SIG-M5 treated with dmso at 0.1 percent for 504 hours (cell line): ENCODE data around the gene USP5.
"Not testable (repeated sequence)": the region's sequence is repeated elsewhere in the genome, so short reads cannot be mapped to it uniquely, and the experiment has no call there.

Source experiments
- DNase-seq: peaks from one replicate; lab custom pipeline; 2025; ENCODE audit not compliant: unreplicated experiment; lab: John Stamatoyannopoulos, UW

Gene USP5

GRCh38 chr12:6863033-6863432, 11.1 kb downstream of the USP5 start:
- no peak for DNase-seq

DNA sequence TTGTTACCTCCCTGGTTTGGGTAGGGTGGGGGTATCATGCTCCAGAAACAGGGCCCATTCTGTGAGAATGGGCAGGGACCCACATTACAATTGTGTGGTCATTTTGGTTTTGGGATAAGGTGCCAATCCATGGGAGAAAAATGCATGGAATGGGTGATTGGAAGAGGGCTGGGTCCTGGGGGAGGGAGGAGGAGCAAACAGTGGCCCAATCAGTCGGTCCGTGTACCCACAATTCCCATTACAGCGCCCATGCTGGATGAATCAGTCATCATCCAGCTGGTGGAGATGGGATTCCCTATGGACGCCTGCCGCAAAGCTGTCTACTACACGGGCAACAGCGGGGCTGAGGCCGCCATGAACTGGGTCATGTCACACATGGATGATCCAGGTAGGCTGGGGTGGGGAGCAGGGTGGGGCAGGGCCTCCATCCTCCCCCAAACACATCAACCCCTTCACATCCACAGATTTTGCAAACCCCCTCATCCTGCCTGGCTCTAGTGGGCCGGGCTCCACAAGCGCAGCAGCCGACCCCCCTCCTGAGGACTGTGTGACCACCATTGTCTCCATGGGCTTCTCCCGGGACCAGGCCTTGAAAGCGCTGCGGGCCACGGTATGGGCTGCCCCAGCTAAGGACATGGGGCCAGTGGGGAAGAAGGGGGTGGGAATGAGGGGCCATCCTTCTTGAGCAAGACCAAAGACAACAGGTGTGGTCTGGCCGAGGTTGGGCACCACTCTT, 11.8 kb downstream of the USP5 start:
- no peak for DNase-seq

GRCh38 chr12:6865307-6865706, 13.4 kb downstream of the USP5 start:
- DNase-seq, result not testable (repeated sequence)

DNA sequence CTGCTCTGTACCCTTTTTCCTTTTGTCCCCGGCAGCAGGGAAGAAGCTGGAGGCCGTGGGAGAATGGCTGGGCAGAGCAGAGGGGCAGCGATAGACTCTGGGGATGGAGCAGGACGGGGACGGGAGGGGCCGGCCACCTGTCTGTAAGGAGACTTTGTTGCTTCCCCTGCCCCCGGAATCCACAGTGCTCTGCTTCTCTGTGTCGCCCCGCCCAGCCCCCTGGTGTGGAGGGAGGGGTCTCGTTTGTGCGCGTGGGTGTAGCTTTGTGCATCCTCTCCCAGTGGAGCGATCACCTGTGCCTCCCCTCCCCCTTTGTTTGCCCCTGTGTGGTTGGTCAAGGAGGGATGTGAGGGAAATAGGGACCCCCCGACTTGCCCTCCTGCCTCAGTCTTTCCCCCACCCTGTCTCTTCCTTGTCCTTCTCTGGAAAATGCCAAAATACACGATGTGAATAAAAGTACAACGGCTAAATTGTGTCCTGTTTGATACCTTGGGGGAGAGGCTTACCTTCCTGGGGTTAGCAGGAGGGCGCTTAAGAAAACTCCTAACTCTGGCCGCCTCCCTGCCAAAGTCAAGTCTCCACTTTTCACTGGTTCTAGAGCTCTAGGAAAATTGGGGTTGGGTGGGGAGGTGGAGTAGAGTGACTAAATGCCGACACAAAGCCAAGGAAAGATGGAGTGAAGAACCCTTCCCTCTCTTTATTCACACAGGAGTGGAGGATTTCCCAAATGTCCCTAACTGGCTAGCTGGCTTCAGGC, 14.4 kb downstream of the USP5 start:
- no peak for DNase-seq

GRCh38 chr12:6866920-6867412, 15.0 kb downstream of the USP5 start:
- DNase-seq, result peak; percentile 64

DNA sequence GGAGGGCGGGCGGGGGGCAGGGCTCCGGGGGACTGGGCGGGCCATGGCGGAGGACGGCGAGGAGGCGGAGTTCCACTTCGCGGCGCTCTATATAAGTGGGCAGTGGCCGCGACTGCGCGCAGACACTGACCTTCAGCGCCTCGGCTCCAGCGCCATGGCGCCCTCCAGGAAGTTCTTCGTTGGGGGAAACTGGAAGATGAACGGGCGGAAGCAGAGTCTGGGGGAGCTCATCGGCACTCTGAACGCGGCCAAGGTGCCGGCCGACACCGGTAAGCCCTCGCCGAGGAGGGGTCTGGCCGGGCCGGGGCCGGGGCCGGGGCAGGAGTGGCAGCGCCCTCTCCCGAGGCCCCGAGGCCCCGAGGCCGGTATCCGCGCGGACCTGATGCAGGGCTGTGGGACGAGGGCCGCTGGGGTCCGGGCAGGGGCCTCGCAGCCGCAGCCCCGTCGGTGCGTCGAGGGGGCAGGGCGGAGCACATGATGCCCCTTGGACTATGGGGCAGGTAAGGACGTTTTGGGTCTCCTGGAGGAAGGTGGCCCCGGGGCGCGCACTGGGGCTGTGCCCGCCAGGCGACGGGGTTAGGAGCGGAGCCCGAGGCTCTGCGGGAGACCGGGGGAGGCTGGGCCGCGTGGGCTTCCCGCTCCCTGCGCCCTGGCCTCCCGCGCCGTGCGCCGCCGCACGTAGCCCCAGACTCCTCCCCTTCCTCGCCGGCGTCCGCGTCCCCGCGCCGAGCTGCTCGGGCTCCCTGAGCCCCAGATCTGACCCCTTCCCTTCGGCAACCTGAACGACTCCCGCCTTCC, 15.7 kb downstream of the USP5 start, which contains the start of gene TPI1:
Gene TPI1, plus strand, starts transcription at position 119 of the 798 bp plus-strand sequence. Its CDS starts 36 bp downstream, at position 155.
- peak; percentile 46 for DNase-seq

GRCh38 chr12:6868211-6869048, 16.5 kb downstream of the USP5 start:
- DNase-seq, result peak; percentile 41

DNA sequence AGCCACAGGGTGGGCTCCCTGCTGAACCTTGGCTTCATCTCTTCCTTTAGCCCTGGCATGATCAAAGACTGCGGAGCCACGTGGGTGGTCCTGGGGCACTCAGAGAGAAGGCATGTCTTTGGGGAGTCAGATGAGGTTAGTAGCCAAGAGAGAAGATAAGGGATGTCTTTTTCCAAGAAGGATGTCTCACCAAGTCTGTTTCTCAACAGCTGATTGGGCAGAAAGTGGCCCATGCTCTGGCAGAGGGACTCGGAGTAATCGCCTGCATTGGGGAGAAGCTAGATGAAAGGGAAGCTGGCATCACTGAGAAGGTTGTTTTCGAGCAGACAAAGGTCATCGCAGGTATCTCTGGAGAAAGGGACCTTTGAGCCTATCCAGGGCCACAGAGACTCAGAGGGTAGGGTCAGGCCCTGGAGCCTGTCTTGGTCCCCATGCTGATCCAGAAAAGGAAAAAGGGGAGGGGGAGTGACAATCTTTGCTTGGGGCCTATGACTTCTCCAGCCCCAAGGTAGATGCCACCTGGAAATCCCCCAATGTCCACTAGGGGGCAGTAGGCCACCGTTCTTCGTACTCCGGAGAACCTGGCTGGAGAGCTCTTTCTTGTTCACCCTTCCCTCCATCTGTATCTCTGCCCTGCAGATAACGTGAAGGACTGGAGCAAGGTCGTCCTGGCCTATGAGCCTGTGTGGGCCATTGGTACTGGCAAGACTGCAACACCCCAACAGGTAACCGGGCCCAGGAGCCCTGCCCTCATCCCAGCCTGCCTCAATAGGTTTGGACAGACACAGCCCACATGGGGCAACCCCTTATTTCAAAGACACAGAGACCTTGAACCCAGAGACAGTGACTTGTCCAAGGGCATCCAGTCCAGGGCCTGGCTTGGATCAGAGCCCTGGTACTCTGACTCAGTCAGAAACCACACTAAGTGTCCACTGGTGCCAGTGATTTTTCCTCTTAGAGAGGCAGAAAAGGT, 17.4 kb downstream of the USP5 start:
- peak; percentile 78 for DNase-seq

GRCh38 chr12:6870304-6870703, 18.4 kb downstream of the USP5 start:
- DNase-seq, result not testable (repeated sequence)

DNA sequence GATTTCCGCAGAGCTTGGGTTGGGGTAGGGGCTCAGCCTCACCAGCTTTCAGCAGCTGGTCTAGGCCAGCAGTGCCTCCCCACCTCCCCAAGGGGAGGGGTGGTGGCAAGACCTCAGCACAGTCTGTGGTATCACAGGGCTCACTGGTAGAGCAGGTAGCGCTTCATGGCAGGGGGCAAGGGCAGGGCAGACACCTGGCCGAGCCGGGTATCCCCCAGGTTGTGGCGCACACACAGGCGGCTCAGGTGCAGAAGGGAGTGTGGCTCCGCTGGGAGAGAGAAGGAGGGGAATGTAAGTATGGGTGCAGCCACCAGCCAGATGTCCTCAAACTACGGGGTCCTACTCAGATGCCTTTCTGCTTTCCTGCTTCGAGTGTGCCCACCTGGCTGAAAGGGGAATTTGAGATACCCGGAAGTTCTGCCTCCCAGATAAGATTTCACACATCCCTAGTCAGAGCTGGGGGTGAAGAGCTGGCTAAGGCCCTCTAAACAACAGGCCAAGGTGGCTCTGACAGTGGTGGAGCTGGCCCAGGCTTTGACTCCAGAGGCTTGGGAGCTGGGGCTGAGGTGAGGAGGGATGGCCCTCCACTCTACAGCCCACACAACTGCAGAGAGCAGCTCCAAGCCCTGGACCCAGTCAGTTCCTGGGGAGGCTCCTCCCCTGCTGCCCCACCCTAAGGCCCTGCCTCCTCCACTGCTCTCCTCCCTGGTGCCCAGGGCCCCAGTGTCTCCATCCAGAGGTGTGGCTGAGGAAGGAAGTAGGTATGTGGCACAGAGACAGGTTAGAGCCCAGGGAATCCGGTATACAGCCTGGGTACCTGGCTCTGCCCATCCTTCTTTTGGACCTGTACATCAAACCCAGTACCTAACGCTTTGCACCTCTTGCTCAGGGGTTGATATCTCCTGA, 19.4 kb downstream of the USP5 start:
- peak; percentile 49 for DNase-seq

DNA sequence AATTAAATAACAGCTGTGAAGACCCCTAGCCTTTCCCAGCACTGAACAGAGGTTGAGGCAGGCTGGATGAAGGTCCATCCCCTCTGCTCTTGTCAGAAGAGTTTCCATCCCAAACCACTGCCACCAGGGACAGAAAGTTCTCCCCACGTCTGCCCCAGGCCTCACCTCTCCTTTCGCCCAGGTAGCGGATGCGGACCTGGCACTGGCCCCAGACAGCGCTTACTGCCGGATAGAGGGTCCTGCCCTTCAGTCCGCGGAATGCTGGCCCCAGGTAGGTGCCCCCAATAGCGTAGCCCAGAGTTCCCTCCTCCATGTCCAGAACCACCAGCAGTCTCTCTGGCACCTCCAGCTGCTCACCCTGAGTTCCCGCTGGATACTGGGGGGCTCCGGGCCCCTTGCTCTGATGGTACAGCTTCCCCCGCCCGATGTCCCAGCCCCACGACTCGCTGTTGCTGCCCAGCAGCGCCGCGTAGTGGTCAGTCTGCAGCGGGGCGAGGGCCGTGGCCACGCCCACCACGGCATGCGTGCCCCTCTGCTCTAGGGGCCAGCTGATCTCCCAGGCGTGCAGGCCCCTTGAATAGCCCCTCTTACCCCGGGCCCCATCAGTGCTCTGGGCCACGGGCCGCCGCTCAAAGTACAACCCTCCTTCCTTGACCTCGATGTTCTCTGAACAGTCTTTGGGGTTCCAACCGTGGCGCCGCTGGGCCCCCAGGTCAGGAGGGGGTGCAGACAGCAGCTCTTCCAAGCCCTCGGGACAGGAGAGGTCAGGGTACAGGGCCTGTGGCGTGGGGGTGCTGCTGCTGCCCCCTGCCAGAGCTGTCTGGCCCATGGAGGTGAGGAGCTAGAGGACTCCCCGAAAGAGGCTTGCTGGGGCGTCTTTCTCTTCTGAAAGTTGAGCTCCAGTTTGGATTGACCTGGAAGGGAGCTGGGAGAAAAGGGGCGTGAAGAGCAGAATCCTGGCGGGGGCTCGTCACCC, 20.4 kb downstream of the USP5 start:
- peak; percentile 60 for DNase-seq

DNA sequence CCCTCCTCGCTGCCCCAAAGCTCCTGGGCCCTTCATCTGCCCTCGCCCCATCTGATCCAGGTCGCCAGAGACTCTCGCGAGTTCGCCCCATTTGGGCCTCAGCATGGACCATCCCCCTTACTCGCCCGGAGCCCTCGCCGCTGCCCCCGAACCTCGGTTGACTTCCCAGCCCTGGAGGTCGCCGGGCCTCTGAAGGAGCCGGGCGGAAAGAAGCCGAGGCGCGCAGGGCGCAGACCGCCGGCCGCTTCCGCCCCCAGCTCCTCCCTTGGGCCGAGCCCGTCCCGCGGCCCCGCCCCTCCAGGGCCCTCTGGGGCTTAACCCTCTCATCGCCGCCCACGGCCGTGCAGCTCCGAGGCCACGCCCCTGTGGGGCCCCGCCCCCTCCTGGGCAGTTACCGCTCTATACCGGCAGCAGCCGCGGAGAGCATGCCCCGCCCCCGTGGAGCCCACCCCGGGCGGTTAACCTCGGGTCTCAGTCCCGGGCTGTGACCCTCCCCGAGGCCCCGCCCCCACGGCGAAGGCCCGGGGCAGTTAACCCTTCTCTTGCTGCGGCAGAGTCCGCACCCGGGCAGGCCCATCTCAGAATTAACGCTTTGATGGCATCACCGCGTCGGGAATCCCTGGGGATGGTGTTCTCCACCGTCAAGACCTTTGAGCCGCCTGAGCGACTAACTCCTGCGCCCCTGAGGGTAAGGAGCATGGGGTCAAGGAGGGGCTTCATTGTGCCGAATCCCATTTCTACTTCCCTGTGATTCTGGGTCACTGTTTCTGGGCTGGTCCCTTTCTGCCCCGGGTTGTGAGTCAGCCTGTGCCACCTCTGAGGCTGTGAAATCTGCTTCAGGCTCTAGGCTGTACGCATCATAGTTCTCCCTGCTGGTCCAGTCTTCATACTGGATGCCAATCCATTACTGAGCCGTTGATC, 21.4 kb downstream of the USP5 start, which contains the start of gene SPSB2:
Gene SPSB2, minus strand, starts transcription at position 210 of the 921 bp plus-strand sequence. CDS start 402 bp downstream, outside the sequence.
- DNase-seq, result peak; percentile 88

DNA sequence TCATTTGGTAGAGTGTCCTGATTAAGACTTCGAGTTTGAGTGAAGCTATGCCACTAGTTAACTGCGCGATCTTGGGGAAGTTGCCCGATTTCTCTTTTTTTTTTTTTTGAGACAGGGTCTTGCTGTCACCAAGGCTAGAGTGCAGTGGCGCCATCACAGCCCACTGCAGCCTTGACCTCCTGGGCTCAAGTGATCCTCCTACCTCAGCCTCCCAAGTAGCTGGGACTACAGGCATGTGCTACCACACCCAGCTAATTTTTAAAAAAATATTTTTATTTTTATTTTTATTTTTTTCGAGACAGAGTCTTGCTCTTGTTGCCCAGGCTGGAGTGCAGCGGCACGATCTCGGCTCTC, 22.0 kb downstream of the USP5 start:
- not testable (repeated sequence) for DNase-seq

DNA sequence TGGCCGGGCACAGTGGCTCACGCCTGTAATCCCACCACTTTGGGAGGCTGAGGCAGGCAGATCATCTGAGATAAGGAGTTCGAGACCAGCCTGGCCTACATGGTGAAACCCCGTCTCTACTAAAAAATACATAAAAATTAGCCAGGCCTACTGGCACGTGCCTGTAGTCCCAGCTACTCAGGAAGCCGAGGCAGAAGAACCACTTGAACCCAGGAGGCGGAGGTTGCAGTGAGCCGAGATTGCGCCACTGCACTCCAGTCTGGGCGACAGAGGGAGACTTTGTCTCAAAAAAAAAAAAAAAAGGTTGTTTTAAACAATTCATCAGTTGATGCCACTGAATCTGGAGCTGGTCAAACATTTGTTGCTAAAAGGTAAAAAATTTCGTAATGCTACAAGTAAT, 27.9 kb downstream of the USP5 start:
- not testable (repeated sequence) for DNase-seq

GRCh38 chr12:6883252-6883651, 31.3 kb downstream of the USP5 start:
- DNase-seq, result no peak

GRCh38 chr12:6883683-6884082, 31.7 kb downstream of the USP5 start:
- no peak for DNase-seq
